MV-4-11 (cell line): ENCODE measurements around the gene ITPR1.
"Not testable (repeated sequence)": the region's sequence is repeated elsewhere in the genome, so short reads cannot be mapped to it uniquely, and the experiment has no call there.

Experiments used
- DNase-seq: peaks from one replicate; lab custom pipeline; 2025; lab: John Stamatoyannopoulos, UW

The ITPR1 gene

DNA sequence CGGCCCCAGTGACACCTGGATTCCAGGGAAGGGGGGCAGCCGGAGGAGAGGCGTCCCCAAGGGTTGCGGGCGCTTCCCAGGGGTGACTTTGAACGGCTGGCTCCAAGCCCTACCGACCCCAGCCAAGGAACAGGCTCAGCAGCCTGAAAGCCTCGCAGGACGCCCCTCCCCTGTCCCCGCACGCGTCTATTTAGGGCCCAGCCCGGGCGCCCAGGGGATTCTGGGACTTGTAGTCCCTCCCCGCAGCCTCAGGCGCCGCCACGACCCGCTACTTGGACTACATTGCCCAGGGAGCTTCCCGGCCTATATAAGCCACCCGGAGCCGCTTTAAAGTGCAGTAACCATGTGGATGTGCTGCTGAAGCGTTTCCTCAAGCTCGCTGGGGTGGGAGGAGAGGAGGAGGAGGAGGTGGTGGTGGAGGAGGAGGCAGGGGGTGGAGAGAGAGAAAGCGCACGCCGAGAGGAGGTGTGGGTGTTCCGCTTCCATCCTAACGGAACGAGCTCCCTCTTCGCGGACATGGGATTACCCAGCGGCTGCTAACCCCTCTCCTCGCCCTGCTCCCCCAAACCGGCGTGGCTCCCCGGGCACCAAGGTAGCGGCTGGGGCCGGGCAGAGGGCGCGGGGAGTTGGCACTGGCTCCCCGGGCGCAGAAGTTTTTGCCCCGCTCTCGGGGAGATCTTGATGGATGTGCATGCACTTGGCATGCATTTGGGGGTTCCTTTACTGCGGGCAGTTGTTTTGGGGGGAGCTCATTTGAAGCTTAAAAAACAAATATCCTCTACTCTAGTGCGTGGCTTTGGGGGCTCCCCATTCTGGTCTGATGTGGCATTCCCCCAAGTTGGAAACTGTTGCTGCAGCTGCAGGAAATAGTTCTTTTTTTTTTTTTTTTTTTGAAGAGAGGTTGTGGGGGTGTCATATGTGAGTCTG is at the start of gene ITPR1:
Gene ITPR1 (plus strand): TSS at position 335 of the 927 bp plus-strand sequence. CDS start 23,144 bp downstream, outside the sequence.
- peak; percentile 99 for DNase-seq

DNA sequence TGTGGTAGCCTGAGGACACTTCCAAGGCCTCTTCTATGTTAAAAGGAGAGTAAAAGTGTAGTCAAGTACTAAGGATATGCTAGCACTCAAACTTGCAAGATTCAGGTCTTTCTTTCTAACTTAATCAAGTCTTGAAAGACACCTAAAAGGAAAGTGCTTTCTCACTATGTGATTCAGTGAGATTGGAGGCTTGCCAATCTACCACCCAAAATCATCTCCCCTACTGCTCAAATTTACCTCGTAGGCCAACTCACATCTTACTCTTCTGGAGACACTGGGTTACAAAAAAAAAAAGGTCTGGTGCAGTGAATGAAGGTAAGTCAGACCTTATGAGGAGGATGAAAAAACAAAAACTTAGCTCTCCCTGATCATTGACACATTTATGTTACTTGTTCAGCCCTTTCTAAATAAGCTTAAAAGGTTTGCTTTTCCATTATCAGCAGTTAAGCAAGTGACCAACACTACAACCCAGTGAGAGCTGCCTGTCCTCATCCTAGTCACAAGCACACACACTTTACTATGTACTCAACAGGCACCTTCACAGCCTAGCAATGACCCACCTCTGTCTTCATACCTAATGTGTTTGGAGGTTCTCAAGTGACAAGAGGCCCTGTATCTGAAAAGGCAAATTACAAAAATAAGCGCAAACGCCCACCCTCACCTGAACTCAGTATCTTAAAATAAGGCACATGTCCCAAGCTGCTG is 45.7 kb upstream of the ITPR1 start:
- DNase-seq, result no peak

DNA sequence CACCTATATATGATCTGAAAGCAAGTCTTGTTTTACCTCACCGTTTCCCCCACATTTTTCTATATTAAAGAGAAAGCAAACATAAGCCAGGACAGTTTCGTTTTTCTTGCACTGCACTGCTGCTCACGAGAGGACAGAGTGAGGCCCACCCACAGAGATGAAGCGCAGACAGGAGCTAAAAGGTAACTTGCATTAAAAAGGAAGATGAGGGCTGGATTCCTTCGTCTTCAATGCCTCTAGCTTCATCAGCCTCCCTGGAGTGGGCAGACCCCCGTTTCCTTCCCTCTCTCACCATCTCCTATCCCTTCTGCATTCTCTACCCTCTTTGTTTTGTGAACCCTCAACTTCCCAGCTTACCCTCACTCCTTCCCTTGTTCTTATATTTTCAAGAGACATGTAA is 45.0 kb upstream of the ITPR1 start:
- no peak for DNase-seq

DNA sequence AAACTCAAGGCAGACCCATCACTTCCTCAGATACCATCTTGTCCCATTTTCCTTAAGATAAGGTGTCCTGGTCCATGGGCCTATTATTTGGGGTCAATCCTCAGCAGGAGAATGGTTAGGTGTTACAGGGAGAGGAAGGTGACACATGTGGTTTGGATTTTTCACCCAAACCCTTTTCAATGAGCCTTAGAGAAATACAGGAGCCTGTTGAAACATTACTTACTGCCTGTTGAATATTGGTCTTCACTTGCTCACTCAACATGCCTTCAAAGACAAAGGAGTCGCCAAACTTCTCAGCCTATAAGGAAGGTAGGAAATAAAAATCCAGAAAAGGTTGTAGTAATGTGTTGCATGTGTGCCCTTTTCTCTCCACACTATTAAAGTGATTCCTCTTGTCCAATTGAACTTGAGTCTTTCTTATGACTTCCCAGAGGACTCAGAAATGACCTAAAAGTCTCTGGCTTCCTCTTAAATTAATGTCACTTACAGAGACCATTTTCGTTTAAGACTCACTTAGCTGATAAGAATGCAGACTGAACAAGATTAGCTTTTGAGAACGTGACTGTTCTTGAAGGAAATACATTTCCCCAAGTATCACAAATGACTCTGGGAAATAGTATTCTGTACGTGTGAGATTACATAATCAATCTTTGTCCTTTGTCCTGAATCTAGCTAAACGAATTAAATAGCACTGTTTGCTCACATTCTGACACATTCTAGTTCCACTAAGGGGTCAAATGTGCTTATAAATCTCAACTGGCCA is 43.9 kb upstream of the ITPR1 start:
- no peak for DNase-seq

DNA sequence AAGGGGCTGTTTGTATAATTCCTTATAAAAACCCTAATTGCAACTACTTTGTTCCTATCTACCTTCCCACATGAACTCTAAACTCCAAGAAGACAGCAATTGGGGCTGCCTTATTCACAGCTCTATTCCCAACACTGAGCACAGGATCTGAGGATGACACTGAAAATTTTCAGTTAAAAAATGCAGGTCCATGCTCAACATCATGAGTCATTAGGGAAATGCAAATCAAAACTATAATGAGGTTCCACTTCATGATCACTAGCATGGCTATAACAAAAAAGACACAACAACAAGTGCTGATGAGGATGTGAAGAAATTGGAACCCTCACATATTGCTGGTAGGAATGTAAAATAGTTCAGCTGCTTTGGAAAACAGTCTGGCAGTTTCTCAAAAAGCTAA is 39.0 kb upstream of the ITPR1 start:
- DNase-seq, result no peak

DNA sequence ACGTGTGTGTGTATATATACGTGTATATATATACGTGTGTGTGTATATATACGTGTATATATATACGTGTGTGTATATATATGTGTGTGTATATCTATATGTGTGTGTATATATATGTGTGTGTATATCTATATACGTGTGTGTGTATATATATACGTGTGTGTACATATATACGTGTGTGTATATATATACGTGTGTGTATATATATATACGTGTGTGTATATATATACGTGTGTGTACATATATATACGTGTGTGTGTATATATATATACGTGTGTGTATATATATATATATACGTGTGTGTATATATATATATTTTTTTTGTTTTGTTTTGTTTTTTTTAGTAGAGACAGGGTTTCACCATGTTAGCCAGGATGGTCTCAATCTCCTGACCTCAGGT is 36.4 kb upstream of the ITPR1 start:
- DNase-seq, result not testable (repeated sequence)

DNA sequence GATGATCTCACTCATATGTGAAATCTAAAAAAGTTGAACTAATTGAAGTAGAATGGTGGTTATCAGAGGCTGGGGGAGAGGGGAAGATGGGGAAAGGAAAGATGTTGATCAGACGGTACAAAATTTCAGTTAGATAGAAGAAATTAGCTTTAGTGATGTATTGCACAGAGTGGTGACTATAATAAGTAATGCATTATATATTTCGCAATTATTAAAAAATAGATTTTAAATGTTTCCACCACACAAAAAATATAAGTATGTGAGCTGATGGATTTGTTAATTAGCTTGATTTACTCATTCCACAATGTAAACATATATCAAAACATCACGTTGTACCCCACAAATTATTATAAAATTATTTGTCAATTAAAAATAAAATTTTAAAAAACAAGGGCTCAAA is 34.2 kb upstream of the ITPR1 start:
- DNase-seq, result no peak

DNA sequence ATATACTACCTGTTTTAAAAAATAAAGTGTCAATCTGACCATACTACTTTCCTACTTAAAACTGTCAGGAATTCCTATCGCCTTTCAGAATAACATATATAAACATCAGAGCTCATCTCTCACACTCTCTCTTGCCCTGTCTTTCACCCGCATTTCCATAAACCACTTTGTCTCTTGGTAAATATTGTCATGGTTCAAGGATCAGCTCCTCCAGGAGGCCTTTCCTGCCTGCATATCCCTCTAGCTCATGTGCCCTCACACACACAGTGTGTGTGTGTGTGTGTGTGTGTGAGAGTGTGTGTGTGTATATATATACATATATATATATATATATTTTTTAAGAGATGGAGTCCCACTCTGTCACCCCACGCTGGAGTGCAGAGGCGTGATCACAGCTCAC is 32.8 kb upstream of the ITPR1 start:
- no peak for DNase-seq

DNA sequence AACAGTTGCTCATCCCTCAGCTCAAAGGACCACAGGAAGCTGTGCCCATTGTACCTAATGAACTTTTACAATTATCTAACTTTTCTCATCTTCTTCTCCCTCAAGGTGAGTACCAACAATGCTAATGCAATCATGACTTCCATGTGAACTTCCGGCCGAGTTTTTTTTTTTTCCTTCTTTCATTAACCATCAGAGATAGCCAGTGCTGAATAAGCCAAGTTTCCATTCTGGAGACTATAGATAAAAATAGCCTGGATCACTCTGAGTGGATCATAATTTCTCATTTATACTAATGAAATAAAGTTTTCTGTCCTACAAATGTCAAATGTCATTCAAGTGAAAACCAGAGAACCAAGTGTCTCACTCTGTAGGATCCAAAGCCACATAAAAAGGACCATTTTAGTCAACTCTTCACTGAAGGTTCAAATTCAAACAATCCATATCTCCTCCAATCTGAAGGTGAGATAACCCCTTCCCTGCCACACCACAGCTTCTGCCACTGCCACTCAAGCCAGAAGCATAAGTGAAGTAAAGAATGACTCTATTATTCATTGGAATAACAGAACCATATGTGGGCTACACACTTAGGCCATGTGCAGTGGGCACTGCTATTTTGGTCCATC is 31.6 kb upstream of the ITPR1 start:
- DNase-seq, result no peak

DNA sequence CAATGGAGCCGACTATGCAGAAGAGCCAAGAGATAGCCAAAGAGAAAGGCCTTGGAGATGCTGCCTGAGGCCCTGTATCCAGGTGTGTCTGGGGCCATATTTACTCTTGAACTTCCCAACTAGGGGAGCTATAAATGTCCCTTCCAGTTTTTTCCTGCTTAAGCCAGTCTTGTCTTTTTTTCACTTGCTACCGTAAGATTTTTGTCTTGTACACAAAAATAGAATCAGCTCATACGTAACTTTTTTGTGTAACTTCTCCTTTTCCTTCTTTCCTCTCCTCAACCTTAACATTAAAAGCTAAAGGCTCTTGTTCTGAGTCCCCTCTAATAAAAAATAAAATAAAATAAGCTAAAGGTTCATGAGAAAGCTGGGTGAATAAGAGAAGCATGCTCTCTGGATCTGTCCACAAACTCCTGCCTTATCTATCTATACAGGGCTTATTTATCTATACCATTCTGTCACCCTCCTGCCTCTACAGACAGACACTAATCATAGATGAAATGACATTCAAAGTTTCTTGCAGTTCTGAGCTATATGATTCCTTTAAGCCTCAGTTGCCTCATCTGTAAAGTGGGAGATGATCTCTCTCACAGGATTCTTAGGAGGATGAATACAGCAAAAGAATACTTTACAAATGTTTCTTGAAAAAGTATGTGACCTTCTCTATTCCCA is 30.6 kb upstream of the ITPR1 start:
- peak; percentile 36 for DNase-seq

DNA sequence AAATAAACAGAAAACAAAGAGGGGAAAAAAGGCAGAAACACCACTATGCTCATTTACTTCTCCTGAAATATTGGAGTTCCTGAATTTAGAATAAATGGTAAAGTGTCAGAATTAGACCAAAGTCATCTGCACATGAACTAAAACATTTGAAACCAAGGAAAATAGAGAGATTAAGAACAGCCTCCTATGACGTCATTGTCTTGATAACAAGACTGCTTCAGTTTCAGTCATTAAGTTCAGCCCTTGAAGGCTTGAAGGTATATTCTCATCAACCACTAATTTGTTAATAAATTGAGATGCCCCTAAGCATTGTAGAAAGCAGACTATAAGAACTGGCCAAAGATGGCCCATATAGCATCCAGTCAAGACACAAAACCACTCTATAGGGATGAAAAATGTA is 28.6 kb upstream of the ITPR1 start:
- no peak for DNase-seq

DNA sequence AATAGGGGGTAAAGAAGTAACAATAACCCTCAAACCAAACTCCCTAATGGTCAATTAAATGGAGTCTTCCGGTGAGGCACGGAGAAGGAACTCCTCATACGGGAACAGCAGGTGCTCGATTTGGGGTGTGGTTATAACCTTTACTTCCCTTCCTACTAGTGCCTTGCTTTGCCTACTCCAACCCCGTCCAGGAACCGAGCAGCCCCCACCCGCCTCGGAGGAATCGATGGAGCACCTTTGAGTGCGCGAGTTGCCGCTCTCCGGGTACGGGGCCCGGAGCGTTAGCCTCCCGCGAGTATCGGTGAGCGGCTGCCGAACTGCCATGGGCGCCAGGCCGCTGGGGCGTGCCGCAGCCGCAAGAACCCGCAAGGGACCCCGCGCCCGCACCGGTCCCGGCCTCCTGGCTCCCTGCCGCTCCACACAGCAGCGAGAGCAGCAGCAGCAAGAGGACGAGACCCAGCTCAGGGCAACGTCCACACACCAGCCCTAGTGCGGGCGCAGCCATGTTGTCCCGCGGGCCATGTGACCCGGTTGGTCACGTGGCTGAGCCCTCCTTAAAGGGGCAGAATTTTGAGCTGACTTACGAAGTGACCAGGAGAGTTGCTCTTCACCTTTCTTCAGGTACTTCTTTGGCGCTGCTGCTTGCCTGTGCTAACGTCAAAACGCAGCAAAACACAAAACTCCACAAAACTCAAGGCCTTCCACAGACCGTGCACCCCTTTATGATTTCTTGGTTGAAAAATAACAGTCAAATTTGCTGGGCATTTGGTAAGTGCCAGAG is 26.2 kb upstream of the ITPR1 start, which contains the start of gene SUMF1:
Gene SUMF1 (minus strand): TSS at position 529 of the 781 bp plus-strand sequence. CDS start 24 bp downstream, at position 505.
- peak; percentile 57 for DNase-seq

DNA sequence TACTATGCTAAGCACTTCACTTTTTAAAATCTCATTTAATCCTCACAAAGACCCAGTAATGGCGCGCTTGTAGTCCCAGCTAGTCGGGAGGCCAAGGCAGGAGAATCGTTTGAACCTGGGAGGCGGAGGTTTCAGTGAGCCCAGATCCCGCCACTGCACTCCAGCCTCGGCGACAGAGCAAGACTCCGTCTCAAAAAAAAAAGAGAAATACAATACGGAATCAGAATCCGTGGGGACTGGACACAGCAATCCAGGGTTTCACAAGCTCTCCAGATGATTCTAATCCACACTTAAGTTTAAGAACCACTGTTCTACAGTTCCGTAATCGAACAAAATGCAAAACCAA is 25.7 kb upstream of the ITPR1 start:
- DNase-seq, result peak; percentile 42

DNA sequence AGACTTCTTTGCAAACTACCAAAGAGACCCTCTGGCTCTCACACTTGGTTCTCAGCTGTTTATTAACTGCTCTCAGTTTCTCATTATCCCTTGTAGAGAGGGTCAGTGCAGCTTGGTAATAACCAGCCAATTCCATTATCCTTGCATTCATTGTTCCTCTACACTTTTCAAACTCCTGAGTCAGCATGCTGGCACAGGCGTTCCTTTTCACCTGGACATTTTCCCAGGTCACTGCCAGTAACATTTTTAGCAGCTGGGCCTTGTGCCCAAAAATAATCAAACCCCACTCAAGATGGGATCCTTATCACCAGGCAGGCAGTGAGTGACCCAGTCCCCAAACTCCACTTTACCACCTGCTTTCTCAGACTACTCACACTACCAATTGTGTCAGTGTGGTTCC is 21.2 kb upstream of the ITPR1 start:
- DNase-seq, result no peak

DNA sequence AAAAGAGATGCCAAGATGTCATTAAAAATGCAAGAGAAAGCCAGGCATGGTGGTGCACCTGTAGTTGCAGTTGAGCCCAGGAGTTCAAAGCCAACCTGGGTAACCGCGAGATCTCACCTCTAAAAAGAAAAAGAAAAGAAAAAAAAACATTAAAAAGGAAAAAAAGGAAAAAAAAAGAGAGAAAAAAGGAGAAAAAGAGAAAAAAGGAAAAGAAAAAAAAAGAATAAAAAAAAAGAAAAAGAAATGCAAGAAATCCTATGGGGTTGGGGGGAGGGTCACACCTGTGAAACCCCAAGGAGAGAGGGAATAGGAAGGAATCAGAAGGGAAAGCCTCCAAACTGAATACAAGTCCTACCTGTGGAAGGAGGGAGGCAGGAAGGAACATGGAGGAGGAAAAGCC is 20.8 kb upstream of the ITPR1 start:
- DNase-seq, result no peak

DNA sequence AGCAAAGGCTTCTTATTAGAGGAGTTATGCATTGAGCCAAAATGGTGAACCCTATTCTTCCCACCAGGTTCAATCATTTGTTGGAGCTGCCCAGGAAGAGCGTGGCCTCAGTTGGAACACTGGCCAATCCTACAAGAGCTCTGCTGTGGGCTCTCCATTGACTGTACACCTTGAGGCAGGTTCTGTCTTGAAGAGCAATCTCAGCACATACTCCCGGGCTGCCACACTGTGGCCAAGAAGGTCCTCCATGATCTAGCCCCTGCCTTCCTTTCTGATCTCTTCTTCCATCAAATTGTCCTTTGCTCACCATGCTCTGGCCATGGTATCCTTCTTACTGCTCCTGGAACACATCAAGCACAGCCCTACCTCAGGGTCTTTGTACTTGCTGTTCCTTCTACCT is 20.4 kb upstream of the ITPR1 start:
- DNase-seq, result no peak

DNA sequence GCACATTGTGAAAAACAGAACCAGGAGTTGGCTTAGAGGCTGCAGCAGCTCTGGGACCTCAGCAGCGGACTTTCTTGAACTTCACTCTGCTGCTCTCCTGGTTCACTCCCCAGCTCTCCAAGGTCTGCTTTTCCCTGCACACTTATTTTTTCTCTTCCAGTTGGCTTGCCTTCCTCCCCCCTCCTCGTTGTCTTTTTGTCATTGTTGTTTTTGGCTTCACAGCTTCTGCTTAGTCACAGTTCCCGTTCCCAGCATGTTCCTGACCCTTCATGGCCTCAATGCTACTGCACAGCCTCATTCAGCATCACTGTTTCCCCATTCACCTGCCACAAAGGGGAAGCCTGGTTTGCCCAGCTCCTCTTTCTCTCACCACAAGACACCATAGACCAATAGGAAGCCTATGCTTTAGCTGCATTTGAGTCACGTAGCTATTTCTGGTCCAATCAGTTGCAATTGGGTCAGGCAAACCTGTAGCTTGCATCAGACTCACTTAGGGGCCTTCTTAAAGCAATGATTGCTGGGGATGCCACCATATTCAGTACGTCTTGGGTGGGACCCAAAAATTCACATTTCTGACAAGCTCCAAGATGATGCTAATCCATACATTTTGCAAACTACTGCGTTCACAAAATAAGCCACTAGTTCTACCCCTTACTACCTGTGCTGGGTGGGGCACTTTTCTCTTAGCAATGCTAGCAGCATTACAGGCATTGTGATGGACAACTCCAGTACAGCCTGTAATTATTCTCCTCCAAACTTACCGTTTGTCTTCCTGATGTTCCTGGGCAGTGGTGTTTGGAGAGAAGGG is 18.3 kb upstream of the ITPR1 start:
- peak; percentile 99 for DNase-seq

DNA sequence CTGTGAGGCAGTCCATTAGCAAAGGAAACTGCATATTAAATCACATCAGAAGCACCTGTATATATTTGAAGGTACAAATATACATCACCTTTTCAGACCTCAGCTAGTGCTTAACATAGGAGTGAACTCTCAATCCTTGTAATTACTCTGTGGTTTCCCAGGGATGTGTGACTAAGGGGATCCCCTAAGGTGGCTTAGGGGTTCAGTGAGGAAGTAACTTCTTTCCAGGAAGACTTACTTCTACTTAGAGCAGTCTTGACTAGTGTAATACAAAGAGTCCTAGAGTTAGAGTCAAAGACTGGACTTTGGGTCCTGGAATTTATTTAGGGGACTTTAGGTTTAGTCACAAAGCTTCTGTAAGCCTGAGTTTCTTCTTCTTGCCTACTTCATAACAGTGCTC is 17.3 kb upstream of the ITPR1 start:
- peak; percentile 60 for DNase-seq

DNA sequence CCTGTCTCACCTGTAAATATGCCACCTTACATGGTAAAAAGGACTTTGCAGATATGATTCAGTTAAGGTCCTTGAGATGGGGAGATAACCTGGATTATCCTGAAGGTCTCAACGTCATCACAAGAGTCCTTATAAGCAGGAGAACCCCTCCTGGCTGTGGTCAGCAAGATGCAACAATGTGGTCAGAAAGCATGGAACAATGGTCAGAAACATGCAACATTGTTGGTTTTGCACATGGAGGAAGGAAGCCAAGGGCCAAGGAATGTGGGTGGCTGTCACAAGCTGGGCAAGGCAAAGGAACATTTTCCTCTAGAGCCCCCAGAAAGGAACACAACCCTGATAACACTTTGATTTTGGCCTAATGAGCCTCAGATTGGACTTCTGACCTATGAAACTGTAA is 16.7 kb upstream of the ITPR1 start:
- DNase-seq, result peak; percentile 57

DNA sequence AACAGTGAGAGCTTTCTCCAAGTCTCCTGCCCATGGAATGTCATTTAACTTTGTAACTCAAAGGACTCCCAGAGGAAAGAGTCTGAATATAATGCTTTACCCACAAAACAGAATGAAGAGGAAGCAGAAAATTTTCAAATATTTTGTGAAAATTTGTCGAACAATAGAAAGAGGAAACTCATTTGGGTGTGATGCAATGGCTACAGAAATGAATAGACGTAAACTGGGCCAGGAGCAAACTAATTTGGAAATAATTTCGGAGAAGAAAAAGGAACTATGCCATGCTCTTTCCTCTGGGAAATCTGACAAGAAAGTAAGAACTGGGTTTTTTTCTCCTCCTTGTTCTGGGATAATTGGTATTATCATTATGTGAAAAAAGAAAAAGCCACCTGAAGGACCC is 14.9 kb upstream of the ITPR1 start:
- DNase-seq, result peak; percentile 85
